B cell (primary cell): Measurements from ENCODE around the gene ZNF747.
A peak's percentile ranks its signal among the peaks of the same experiment; 100 is the strongest.

Experiments used
- EZH2 ChIP-seq: IDR thresholded peaks from 2 replicates; pipeline ENCODE4 v1.6.1; 2012; ENCODE audit warnings: borderline replicate concordance, low read depth, mild to moderate bottlenecking, moderate library complexity, low read length; ENCODE audit not compliant: insufficient read depth, poor library complexity, severe bottlenecking
- TF ChIP-seq, protein P1 (sequence below): fragments of 200-600 bp; IDR thresholded peaks from one replicate; pipeline ENCODE4 v1.8.0; 2022; ENCODE audit warnings: antibody characterized with exemption, mild to moderate bottlenecking

DNA sequence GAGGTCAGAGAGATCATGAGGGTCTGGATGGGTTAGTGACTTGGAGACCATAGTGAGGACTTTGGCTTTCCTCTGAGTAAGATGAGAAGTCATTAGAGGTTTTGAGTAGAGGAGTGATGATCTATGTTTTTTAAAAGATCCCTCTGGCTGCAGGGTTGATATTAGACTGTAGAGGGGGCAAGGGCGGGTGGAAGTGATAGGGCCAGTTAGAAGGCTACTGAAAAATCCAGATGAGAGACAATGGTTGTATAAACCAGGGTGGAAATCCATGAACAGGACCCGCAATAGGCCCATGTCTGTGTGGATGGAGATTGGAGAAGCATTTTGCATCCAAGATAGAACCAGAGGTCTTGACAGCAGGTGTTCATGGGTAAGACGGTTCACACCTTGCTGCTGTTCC is 52.3 kb downstream of the ZNF747 start:
- TF ChIP-seq, protein P1, sequence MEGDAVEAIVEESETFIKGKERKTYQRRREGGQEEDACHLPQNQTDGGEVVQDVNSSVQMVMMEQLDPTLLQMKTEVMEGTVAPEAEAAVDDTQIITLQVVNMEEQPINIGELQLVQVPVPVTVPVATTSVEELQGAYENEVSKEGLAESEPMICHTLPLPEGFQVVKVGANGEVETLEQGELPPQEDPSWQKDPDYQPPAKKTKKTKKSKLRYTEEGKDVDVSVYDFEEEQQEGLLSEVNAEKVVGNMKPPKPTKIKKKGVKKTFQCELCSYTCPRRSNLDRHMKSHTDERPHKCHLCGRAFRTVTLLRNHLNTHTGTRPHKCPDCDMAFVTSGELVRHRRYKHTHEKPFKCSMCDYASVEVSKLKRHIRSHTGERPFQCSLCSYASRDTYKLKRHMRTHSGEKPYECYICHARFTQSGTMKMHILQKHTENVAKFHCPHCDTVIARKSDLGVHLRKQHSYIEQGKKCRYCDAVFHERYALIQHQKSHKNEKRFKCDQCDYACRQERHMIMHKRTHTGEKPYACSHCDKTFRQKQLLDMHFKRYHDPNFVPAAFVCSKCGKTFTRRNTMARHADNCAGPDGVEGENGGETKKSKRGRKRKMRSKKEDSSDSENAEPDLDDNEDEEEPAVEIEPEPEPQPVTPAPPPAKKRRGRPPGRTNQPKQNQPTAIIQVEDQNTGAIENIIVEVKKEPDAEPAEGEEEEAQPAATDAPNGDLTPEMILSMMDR: peak; percentile 29
- TF ChIP-seq EZH2: no peak
